ENCODE results near the gene NLRP6. TPM values are rescaled to one million over a fixed set of nuclear protein-coding genes. Genes with fewer than 3 reads are reported as not detected.
A peak's percentile ranks its signal among the peaks of the same experiment; 100 is the strongest.

The NLRP6 gene
- total and polyA plus RNA-seq, 3 experiments from 2014 or later, result 3.5 to 11.7 (median 3.6) TPM

DNA sequence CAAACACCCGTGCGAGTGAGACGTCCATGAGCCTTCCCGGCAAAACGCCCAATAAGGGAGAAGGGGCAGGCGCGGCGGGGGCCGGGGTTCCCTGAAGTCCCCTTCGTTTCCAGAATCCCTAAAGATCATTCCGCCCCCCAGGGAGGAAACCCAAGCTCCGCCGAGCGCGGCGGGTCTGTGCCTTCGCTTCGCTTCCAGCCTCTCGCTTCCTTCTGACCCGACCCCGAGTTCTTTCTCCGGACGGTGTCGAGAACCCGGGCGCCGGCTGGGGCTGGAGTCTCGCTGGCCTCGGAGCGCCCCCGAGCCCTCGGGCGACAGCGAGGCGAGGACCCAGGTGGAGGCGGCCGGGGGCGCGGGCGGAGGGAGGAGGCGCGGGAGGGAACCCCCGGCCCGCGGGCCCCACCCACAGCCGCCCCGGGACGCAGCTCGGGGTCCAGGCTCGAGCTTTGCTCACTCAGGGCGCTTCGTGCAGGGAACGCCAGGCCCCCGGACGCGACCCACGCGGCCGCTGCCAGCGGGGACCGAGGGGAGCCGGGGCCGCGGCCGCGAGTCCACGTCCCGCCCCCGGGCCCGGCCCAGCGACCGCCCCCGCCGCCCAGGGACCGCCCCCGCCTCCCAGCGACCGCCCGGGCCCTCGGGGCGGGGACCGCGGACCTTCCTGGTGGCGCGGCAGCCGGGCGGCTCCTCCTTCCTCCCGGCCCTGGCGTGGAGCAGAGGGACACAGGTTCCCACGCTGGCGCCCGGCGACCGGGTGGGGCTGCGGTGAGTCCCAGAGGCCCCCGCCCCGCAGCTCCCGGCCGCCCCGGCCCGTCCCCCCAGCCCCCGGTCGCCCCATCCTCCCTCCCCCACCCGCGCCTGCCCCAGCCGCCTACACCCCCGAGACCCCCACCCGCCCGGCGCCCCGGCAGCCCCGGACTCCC lies 10.5 kb downstream of the NLRP6 start, which contains the start of gene PGGHG:
Gene PGGHG (plus strand): TSS at position 649 of the 920 bp plus-strand sequence. CDS start 691 bp downstream, outside the sequence.
- POLR2A ChIA-PET, result interaction anchor here (0.7 to 5.6 kb wide), 13 partner anchors 8 to 118 kb away, joined by 3 to 62 read pairs (median 7); partner anchors contain the start of genes BET1L, NLRP6, PSMD13 and RIC8A
- Histone ChIP-seq H3K27ac (ENCODE audit: low read depth, low read length) (peak within 1 kb of the TSS; percentile 79), H3K4me1 (ENCODE audit: insufficient read depth, low read length) (peaks cover 27% of the 10 kb centered on the region), H3K4me3 (ENCODE audit: low read length) (peak within 1 kb of the TSS; percentile 74), H3K9me3 (ENCODE audit: low read length) (no peaks in the 10 kb centered on the region), H3K27me3 (ENCODE audit: insufficient read depth, low read length, poor library complexity, severe bottlenecking) (no peaks in the 10 kb centered on the region), H3K36me3 (ENCODE audit: insufficient read depth, low read length) (no peaks in the 10 kb centered on the region)
- DNase-seq, result peak; percentile 55 to 71 (median 67)
- Mint-ChIP-seq H3K27me3 (peaks cover 0 to 9% of the 10 kb centered on the region in 2 donors), H3K4me3 (peak within 1 kb of the TSS; percentile 94 to 99 (median 98)), H3K9me3 (no peaks in the 10 kb centered on the region), H3K36me3 (peaks cover 0 to 41% (median 0%) of the 10 kb centered on the region in 3 donors), H3K4me1 (peaks cover 27 to 57% (median 33%) of the 10 kb centered on the region in 3 donors), H3K27ac (peak within 1 kb of the TSS; percentile 93 to 99 (median 97))
- CTCF ChIA-PET, result interaction anchor here (0.5 to 4.3 kb wide), 14 partner anchors 8 to 630 kb away, joined by 3 to 25 read pairs (median 4); partner anchors contain the start of genes BET1L, IFITM2 and RIC8A

DNA sequence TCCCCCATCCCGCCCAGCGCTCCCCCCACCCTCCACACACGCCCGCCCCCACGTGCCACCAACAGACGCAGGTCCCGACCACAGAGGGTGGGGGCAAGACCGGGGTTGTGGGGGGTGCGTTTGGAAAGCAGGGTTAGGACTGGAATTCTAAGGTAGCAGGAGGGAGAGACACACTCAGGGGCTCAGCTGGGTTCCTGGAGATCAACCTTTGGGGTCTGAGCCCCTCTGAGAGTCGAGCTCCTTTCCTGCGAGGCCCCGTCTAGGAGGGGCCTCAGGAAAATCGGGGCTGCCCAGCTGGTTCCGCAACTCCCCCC lies 11.1 kb downstream of the NLRP6 start:
- H3K4me1 ChIP-seq (ENCODE audit: insufficient read depth, low read length), result peaks cover 27% of the 10 kb centered on the region
- Mint-ChIP-seq H3K36me3 (peaks cover 0 to 45% (median 0%) of the 10 kb centered on the region in 3 donors), H3K27ac (peak overlapping the region; percentile 90 to 99 (median 94)), H3K9me3 (no peaks in the 10 kb centered on the region), H3K4me3 (peak overlapping the region; percentile 80 to 94 (median 86)), H3K4me1 (peaks cover 25 to 54% (median 32%) of the 10 kb centered on the region in 3 donors), H3K27me3 (peaks cover 0 to 9% of the 10 kb centered on the region in 2 donors)
- peak overlapping the region; percentile 45 for H3K4me3 ChIP-seq (ENCODE audit: low read length)
- ChIA-PET CTCF (interaction anchor here (0.7 to 4.3 kb wide), 6 partner anchors 8 to 73 kb away, joined by 3 to 24 read pairs (median 4); no protein-coding TSS in a partner anchor), POLR2A (interaction anchor here (1.0 to 5.6 kb wide), 8 partner anchors 9 to 118 kb away, joined by 3 to 62 read pairs (median 7); no protein-coding TSS in a partner anchor)
- peak; percentile 40 to 75 (median 70) for DNase-seq
- peak overlapping the region; percentile 61 for H3K27ac ChIP-seq (ENCODE audit: low read depth, low read length)
- H3K36me3 ChIP-seq (ENCODE audit: insufficient read depth, low read length), result no peaks in the 10 kb centered on the region
- H3K9me3 ChIP-seq (ENCODE audit: low read length), result no peaks in the 10 kb centered on the region
- no peaks in the 10 kb centered on the region for H3K27me3 ChIP-seq (ENCODE audit: insufficient read depth, low read length, poor library complexity, severe bottlenecking)

DNA sequence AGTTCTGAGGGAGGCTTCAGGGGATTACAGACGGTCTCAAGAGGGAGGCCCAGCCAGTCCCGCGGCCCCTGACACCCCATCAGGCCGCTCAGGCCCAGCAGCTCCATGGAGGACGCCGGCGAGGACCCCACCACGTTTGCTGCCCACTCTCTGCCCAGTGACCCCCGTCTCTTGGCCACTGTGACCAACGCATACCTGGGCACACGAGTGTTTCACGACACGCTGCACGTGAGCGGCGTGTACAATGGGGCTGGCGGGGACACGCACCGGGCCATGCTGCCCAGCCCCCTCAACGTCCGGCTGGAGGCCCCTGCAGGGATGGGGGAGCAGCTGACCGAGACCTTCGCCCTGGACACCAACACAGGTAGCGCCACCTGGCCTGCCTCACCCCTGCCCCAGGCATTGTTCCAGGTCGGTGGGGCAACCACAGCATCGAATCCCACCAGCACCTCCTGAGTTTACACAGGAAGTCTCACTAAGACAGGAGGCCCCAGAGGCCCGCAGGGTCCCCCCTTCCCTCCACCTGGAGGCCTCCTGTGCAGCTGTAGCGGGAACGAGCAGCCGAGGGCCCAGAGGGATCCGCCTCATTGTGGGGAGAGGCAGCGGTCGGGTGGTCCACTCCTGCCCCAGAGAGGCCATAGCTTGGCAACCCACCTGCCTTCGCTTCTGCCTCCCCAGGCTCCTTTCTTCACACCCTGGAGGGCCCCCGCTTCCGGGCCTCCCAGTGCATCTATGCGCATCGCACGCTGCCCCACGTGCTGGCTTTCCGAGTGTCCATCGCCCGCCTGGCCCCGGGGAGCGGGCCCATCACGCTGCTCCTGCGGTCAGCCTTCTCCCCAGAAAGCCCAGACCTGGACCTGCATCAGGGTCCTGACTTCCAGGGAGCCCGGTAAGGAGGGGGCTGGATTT lies 11.8 kb downstream of the NLRP6 start:
- H3K36me3 ChIP-seq (ENCODE audit: insufficient read depth, low read length), result no peaks in the 10 kb centered on the region
- H3K27me3 ChIP-seq (ENCODE audit: insufficient read depth, low read length, poor library complexity, severe bottlenecking), result no peaks in the 10 kb centered on the region
- peak overlapping the region; percentile 61 for H3K27ac ChIP-seq (ENCODE audit: low read depth, low read length)
- Mint-ChIP-seq H3K4me1 (peaks cover 25 to 53% (median 32%) of the 10 kb centered on the region in 3 donors), H3K27ac (peak overlapping the region; percentile 90 to 99 (median 94)), H3K27me3 (peaks cover 0 to 9% of the 10 kb centered on the region in 2 donors), H3K9me3 (no peaks in the 10 kb centered on the region), H3K36me3 (peaks cover 0 to 50% (median 0%) of the 10 kb centered on the region in 3 donors), H3K4me3 (peak overlapping the region; percentile 80 to 94 (median 86))
- peak in 4 of 5 donors; percentile 34 to 70 (median 64) for DNase-seq
- H3K9me3 ChIP-seq (ENCODE audit: low read length), result no peaks in the 10 kb centered on the region
- ChIA-PET POLR2A (interaction anchor here (1.1 to 5.6 kb wide), 6 partner anchors 8 to 41 kb away, joined by 3 to 62 read pairs (median 8); no protein-coding TSS in a partner anchor), CTCF (interaction anchor here (0.7 to 4.3 kb wide), 5 partner anchors 9 to 83 kb away, joined by 3 to 24 read pairs (median 4); partner anchors contain the start of genes BET1L and RIC8A)
- peak overlapping the region; percentile 45 for H3K4me3 ChIP-seq (ENCODE audit: low read length)
- H3K4me1 ChIP-seq (ENCODE audit: insufficient read depth, low read length), result peaks cover 27% of the 10 kb centered on the region

DNA sequence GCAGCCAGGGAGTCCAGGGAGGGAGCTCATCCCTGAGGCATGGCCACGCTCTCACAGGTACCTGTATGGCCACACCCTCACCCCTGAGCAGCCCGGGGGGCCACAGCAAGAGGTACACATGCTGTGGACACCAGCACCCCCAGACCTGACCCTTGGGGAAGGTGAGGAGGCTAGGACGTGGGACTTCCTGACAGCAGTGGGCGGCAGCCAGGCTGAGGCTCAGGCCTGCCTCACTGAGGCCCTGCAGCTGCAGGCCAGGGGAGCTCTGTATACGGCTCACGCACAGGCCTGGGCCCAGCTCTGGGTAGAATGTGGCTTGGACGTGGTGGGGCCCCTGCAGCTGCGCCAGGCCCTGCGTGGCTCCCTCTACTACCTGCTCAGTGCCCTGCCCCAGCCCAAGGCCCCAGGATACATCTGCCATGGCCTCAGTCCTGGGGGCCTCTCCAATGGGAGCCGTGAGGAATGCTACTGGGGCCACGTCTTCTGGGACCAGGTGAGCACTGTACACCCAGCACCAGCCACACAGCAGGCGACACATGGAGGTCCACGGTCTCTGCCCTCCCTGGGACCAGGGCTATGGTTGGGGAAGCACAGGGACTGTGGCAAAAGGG lies 12.5 kb downstream of the NLRP6 start:
- DNase-seq, result peak in 1 of 5 donors; percentile 52
- Histone ChIP-seq H3K27ac (ENCODE audit: low read depth, low read length) (no peak overlapping the region), H3K4me1 (ENCODE audit: insufficient read depth, low read length) (peaks cover 27% of the 10 kb centered on the region), H3K36me3 (ENCODE audit: insufficient read depth, low read length) (no peaks in the 10 kb centered on the region), H3K4me3 (ENCODE audit: low read length) (no peak overlapping the region), H3K9me3 (ENCODE audit: low read length) (no peaks in the 10 kb centered on the region), H3K27me3 (ENCODE audit: insufficient read depth, low read length, poor library complexity, severe bottlenecking) (no peaks in the 10 kb centered on the region)
- H3K9me3 Mint-ChIP-seq, result no peaks in the 10 kb centered on the region
- H3K27me3 Mint-ChIP-seq, result peaks cover 0 to 9% of the 10 kb centered on the region in 2 donors
- H3K4me3 Mint-ChIP-seq, result peak overlapping the region; percentile 34 to 94 (median 80)
- peaks cover 25 to 49% (median 29%) of the 10 kb centered on the region in 3 donors for H3K4me1 Mint-ChIP-seq
- CTCF ChIA-PET, result interaction anchor here (1.3 to 4.3 kb wide), 4 partner anchors 10 to 84 kb away, joined by 4 to 24 read pairs (median 8); partner anchors contain the start of genes BET1L and RIC8A
- peaks cover 0 to 50% (median 0%) of the 10 kb centered on the region in 3 donors for H3K36me3 Mint-ChIP-seq
- H3K27ac Mint-ChIP-seq, result peak overlapping the region; percentile 12 to 96 (median 72)
- POLR2A ChIA-PET, result interaction anchor here (0.6 to 5.6 kb wide), 4 partner anchors 8 to 505 kb away, joined by 5 to 62 read pairs (median 8); no protein-coding TSS in a partner anchor

DNA sequence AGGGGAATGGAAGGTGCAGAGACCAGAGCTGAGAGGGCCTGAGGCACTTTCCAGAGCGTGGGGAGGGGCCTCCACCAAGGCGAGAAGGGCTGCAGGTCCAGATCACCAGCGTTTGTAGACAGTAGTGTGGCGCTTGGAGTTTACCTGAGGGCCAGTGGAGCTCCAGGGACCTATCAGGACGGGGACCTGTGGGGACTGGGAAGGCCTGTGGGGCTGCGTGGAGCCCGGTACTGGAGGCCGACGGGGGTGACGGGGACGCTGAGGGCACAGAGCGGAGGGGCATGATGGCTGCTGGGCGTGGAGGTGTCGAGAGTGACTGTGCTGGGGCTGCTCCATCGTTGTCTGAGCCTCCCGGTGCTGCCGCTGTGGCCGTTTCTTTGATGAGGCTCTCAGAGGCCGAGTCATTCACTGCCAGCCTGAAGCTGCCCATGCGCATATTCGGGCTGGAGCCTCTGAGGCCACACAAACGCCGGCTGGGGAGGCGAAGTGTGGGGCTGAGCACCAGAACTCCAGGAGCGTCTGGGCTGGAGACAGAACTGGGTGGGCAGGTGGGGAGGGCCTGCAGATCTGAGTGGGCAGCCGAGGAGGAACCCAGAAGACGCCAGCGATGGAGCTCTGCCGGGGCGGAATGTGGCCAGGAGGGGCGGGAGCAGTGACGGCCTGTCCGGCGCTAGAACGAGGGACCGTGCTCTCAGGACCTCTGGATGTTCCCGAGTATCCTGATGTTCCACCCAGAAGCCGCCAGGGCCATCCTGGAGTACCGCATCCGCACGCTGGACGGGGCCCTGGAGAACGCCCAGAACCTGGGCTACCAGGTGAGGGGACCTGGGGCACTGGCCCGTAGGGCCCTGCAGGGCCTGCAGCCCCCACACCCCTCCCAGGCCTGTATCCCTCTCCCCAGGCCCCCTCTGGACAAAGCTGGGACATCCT lies 13.3 kb downstream of the NLRP6 start:
- no peaks in the 10 kb centered on the region for H3K27me3 ChIP-seq (ENCODE audit: insufficient read depth, low read length, poor library complexity, severe bottlenecking)
- no peak overlapping the region for H3K27ac ChIP-seq (ENCODE audit: low read depth, low read length)
- Mint-ChIP-seq H3K27me3 (peaks cover 0 to 9% of the 10 kb centered on the region in 2 donors), H3K4me3 (peak overlapping the region in 4 of 7 donors; percentile 38 to 88 (median 66)), H3K4me1 (peaks cover 21 to 42% (median 23%) of the 10 kb centered on the region in 3 donors), H3K9me3 (no peaks in the 10 kb centered on the region), H3K36me3 (peaks cover 0 to 50% (median 0%) of the 10 kb centered on the region in 3 donors), H3K27ac (peak overlapping the region; percentile 12 to 96 (median 65))
- H3K4me1 ChIP-seq (ENCODE audit: insufficient read depth, low read length), result peaks cover 20% of the 10 kb centered on the region
- DNase-seq, result peak in 1 of 5 donors; percentile 46
- no peaks in the 10 kb centered on the region for H3K9me3 ChIP-seq (ENCODE audit: low read length)
- POLR2A ChIA-PET, result interaction anchor here (0.6 to 5.6 kb wide), 4 partner anchors 11 to 504 kb away, joined by 3 to 62 read pairs (median 6); no protein-coding TSS in a partner anchor
- CTCF ChIA-PET, result interaction anchor here (1.5 to 4.3 kb wide), 3 partner anchors 14 to 84 kb away, joined by 4 to 24 read pairs (median 13); partner anchors contain the start of genes BET1L and RIC8A
- H3K4me3 ChIP-seq (ENCODE audit: low read length), result no peak overlapping the region
- H3K36me3 ChIP-seq (ENCODE audit: insufficient read depth, low read length), result no peaks in the 10 kb centered on the region

All from CD8-positive, alpha-beta memory T cell (primary cell).